ENCODE results near the gene PCSK7.

GRCh38 chr11:117186431-117186761, 45.5 kb downstream of the PCSK7 start:
- no peak for TF ChIP-seq CTCF (IDR thresholded peaks at IDR 0.05)
- TF ChIP-seq POLR2A (IDR thresholded peaks at IDR 0.05) = no peak
